ENCODE measurements around the gene UBE4B. TPM values are rescaled to one million over a fixed set of nuclear protein-coding genes. Genes with fewer than 3 reads are reported as not detected.
"Not testable (repeated sequence)": the region's sequence is repeated elsewhere in the genome, so short reads cannot be mapped to it uniquely, and the experiment has no call there.

The UBE4B gene
- total RNA-seq, 1 donor from 2014 or later = 14.7 TPM

- Histone ChIP-seq H3K27me3 (ENCODE audit: control insufficient read depth, insufficient read depth, low read length) (peaks cover 3% of the 10 kb centered on the region), H3K4me3 (ENCODE audit: low read depth, low read length) (no peak overlapping the region), H3K36me3 (ENCODE audit: control insufficient read depth, insufficient read depth, low read length) (no peaks in the 10 kb centered on the region)
- TF ChIP-seq, protein P1, sequence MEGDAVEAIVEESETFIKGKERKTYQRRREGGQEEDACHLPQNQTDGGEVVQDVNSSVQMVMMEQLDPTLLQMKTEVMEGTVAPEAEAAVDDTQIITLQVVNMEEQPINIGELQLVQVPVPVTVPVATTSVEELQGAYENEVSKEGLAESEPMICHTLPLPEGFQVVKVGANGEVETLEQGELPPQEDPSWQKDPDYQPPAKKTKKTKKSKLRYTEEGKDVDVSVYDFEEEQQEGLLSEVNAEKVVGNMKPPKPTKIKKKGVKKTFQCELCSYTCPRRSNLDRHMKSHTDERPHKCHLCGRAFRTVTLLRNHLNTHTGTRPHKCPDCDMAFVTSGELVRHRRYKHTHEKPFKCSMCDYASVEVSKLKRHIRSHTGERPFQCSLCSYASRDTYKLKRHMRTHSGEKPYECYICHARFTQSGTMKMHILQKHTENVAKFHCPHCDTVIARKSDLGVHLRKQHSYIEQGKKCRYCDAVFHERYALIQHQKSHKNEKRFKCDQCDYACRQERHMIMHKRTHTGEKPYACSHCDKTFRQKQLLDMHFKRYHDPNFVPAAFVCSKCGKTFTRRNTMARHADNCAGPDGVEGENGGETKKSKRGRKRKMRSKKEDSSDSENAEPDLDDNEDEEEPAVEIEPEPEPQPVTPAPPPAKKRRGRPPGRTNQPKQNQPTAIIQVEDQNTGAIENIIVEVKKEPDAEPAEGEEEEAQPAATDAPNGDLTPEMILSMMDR (IDR thresholded peaks at IDR 0.05; ENCODE audit: insufficient read depth, low read length, severe bottlenecking) = no peak
- FAIRE-seq (no peak), DNase-seq (ENCODE audit: low read depth) (no peak)
Observed at GRCh38 chr1:9993561-9994075, 39.1 kb upstream of the UBE4B start.

DNA sequence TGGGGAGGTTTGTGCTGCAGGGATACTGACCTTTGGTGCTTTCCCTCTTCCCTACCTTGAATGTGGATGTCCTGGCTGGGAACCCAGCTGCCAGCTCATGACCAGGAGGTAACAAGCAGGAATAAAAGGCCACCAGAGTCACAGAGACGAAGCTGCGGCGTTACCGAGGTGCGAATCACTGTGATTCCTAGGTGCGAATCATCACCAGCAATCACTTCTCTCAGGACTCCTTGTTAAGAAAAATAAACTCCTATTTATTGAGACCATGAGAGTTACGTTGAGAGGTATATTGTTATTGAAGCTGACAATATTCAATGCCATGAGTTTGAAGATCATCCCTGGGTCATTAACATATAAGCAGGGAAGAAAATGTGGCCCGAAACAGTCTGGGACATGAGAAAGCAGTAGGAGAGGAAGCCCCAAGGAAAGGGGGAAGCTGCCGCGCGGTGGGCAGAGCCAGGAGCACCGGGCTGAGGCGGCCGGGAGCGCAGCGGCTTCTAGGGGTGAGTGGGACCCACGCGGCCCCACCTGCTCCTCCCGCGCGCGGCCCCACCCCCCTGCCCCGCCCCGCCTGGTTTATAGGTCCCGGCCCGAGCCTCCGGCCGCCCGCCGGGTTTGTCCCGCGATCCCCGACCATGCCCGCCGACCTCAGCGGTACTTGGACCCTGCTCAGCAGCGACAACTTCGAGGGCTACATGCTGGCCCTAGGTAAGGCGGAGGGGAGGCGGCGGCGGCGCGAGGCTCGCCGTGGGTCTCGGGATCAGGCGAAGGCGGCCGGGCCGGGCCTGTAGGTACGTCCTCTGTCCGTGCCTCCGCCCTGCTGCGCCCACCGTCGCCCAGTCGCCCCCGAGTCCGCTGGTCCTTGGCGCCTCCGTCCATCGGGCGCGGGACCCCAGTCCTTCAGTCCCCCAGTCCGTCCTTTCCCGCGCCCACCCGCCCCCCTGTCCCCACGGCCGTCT lies 35.9 kb upstream of the UBE4B start, which contains the start of gene RBP7:
RBP7 (plus strand) TSS at position 605 of the 959 bp plus-strand sequence; CDS start at position 636, 31 bp downstream.
- H3K4me3 ChIP-seq (ENCODE audit: low read depth, low read length) = peak within 1 kb of the TSS; percentile 34
- no peak for FAIRE-seq
- H3K36me3 ChIP-seq (ENCODE audit: control insufficient read depth, insufficient read depth, low read length) = no peaks in the 10 kb centered on the region
- TF ChIP-seq, protein P1 (IDR thresholded peaks at IDR 0.05; ENCODE audit: insufficient read depth, low read length, severe bottlenecking) = no peak
- peaks cover 3% of the 10 kb centered on the region for H3K27me3 ChIP-seq (ENCODE audit: control insufficient read depth, insufficient read depth, low read length)
- DNase-seq (ENCODE audit: low read depth) = peak; percentile 21

- TF ChIP-seq, protein P1 (IDR thresholded peaks at IDR 0.05; ENCODE audit: insufficient read depth, low read length, severe bottlenecking) = no peak
- DNase-seq (ENCODE audit: low read depth) = no peak
Observed at GRCh38 chr1:10001016-10001665, 31.6 kb upstream of the UBE4B start.

DNA sequence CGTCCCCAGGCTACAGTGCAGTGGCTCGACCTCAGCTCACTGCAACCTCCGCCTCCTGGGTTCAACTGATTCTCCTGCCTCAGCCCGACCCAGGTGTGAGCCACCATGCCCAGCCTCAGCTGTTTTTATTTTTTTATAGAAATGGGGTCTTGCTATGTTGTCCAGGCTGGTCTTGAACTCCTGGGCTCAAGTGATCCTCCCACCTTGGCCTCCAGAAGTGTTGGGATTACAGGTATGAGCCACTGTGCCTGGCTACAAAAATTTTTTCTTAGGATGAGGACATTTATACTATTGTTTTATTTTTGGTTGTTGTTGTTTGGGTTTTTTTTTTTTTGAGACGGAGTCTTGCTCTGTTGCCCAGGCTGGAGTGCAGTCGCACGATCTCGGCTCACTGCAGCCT lies 27.5 kb upstream of the UBE4B start:
- not testable (repeated sequence) for H3K36me3 ChIP-seq (ENCODE audit: control insufficient read depth, insufficient read depth, low read length); H3K4me3 ChIP-seq (ENCODE audit: low read depth, low read length); H3K27me3 ChIP-seq (ENCODE audit: control insufficient read depth, insufficient read depth, low read length); FAIRE-seq; DNase-seq (ENCODE audit: low read depth)

More at GRCh38 chr1:10001016-10001665, 31.6 kb upstream of the UBE4B start:
- FAIRE-seq = no peak
- no peaks in the 10 kb centered on the region for H3K36me3 ChIP-seq (ENCODE audit: control insufficient read depth, insufficient read depth, low read length)
- no peak overlapping the region for H3K4me3 ChIP-seq (ENCODE audit: low read depth, low read length)
- H3K27me3 ChIP-seq (ENCODE audit: control insufficient read depth, insufficient read depth, low read length) = peaks cover 3% of the 10 kb centered on the region

GRCh38 chr1:10007169-10007568 lies 25.6 kb upstream of the UBE4B start:
- Histone ChIP-seq H3K27me3 (ENCODE audit: control insufficient read depth, insufficient read depth, low read length) (no peaks in the 10 kb centered on the region), H3K4me3 (ENCODE audit: low read depth, low read length) (no peak overlapping the region), H3K36me3 (ENCODE audit: control insufficient read depth, insufficient read depth, low read length) (no peaks in the 10 kb centered on the region)
- TF ChIP-seq, protein P1 (IDR thresholded peaks at IDR 0.05; ENCODE audit: insufficient read depth, low read length, severe bottlenecking) = no peak
- FAIRE-seq = no peak
- DNase-seq (ENCODE audit: low read depth) = no peak

DNA sequence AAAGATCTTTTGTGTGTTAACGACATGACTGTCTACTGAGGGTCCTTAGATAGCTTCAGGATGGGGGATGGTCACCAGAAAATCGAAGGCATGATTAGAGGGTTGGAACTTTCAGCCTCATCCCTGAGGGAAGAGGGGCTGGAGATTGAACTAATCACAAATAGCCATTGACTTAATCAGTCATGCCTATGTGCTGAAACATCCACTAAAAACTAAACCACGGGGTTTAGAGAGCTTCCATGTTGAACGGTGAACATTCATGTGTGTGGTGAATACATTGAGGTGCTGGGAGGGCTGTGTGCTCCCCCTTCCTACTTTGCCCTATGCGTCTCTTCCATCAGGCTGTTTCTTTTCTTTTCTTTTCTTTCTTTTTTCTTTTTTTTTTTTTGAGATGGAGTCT lies 18.7 kb upstream of the UBE4B start:
- Histone ChIP-seq H3K36me3 (ENCODE audit: control insufficient read depth, insufficient read depth, low read length) (no peaks in the 10 kb centered on the region), H3K27me3 (ENCODE audit: control insufficient read depth, insufficient read depth, low read length) (no peaks in the 10 kb centered on the region), H3K4me3 (ENCODE audit: low read depth, low read length) (no peak overlapping the region)
- FAIRE-seq = no peak
- TF ChIP-seq, protein P1 (IDR thresholded peaks at IDR 0.05; ENCODE audit: insufficient read depth, low read length, severe bottlenecking) = no peak
- no peak for DNase-seq (ENCODE audit: low read depth)

Measured in bronchial epithelial cell (primary cell).